HEK293T (cell line): ENCODE measurements around the gene CPTP.

Source experiments
- FOXM1 ChIP-seq: fragments of 450-650 bp; IDR thresholded peaks from 2 replicates; pipeline ENCODE4 v1.6.1; 2017; ENCODE audit warnings: mild to moderate bottlenecking, borderline replicate concordance
- SP1 ChIP-seq: fragments of 450-650 bp; IDR thresholded peaks from 2 replicates; pipeline ENCODE4 v1.6.1; 2017

GRCh38 chr1:1340185-1340584 lies 15.6 kb downstream of the CPTP start:
- no peak for TF ChIP-seq FOXM1
- no peak for TF ChIP-seq SP1
